ENCODE data around the gene ZDHHC5.
A peak's percentile ranks its signal among the peaks of the same experiment; 100 is the strongest.
"Not testable (repeated sequence)": the region's sequence is repeated elsewhere in the genome, so short reads cannot be mapped to it uniquely, and the experiment has no call there.

ZDHHC5 gene

DNA sequence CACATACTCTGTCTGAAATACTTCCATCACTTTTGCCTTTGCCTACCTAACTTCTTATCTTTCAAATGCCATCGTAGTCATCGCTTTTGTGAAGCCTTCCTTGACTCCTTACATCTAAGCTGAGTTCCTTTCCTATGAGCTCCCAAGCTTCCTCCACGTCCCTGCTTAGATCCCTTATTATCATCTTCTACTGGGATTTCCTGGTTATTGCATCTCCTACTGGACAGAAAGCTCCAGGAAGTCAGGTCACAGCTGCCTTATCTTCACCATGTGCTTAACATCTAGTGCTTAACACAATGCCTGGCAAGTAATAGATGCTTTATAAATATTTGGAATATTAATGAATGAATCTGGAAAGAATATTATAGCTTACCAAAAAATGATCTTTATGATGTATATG lies 24.1 kb upstream of the ZDHHC5 start:
- no peak for DNase-seq (ENCODE audit: low read depth in 1 of 2, low spot score in 1 of 2)

- DNase-seq (ENCODE audit: low read depth in 1 of 2, low spot score in 1 of 2): peak; percentile 68 to 75
These were observed 22.9 kb upstream of the ZDHHC5 start for GRCh38 chr11:57644748-57645688.

GRCh38 chr11:57645689-57646085 lies 22.2 kb upstream of the ZDHHC5 start:
- no peak for DNase-seq (ENCODE audit: low read depth in 1 of 2, low spot score in 1 of 2)

DNA sequence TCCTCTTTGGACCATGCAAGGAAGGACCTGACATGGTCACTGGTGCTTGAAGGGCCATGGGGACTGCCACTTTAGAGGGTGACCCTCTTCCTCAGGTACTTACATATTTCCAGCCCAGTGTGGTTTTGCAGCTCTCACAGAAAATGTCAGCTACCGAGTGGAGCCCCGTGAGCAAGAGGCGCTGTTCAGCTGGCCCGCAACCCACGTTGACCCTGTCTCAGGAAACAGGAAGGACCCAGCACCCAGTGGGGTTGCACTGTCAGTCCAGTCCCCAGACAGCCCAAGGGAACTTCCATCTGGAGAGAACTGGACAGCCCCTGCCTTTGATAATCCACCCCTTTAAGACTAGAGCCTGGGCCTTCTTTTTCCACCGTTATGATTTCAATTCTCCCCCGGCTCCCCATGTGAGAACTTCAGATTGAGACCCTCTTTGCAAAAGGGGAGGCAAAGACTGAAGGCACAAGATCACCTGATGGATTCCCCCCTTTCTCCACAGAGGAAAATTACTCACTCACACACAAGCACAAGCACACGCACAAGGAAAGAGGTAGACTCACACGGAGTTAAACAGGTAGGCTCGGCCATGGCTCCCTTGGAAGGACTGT lies 21.6 kb upstream of the ZDHHC5 start:
- DNase-seq (ENCODE audit: low read depth in 1 of 2, low spot score in 1 of 2): no peak

DNA sequence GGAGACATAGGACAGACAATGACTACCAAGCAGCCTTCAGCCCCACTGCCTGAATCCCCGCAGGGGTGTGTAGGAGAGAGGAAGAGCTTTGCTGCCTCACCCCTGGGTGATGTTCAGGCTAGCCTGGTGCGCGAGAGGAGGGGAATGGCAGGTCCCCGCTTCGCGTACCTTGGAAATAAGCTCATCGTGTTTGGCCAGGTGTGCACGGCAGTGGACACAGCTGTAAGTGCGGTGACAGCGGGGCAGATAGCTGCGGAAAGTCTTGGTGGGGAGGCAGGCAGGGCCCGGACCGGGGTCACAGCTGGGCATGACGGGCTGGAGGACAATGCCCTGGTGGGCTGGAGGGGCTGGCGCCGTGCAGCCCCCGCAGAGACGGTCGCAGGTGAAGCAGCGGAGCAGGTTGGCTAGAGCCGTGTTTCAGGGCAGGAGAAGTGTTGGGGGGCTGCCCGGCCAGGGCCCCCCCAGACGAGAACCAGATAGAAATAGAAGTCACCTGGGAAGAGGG lies 21.1 kb upstream of the ZDHHC5 start:
- DNase-seq (ENCODE audit: low read depth in 1 of 2, low spot score in 1 of 2): no peak

DNA sequence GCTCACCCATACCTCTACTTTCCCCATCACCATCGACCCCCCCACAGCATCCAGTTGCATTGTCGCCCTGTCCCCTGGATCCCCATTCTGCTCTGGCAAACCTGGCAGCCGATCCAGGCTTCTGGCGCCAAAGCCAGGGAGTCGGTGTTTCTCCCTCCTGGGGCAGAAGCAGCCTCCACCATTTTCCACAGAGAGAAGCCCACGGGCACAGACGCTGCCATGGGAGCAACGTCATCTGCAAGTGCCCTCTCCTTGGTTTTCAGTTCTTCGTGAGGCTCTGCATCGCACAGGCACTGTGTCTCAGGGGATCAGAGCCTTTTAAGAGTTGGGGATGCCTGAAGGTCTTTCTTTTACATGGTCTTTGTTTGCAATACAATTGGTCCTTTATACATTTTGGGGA lies 20.5 kb upstream of the ZDHHC5 start:
- no peak for DNase-seq (ENCODE audit: low read depth in 1 of 2, low spot score in 1 of 2)

- no peak for DNase-seq (ENCODE audit: low read depth in 1 of 2, low spot score in 1 of 2)
These were observed 19.7 kb upstream of the ZDHHC5 start for GRCh38 chr11:57647960-57648800.

- no peak for DNase-seq (ENCODE audit: low read depth in 1 of 2, low spot score in 1 of 2)
These were observed 18.8 kb upstream of the ZDHHC5 start for GRCh38 chr11:57648801-57649735.

GRCh38 chr11:57649826-57650738 lies 17.8 kb upstream of the ZDHHC5 start, which contains the start of gene YPEL4:
Gene YPEL4, minus strand, starts transcription at chr11:57649912. Its CDS starts 2,805 bp downstream, at chr11:57647107.
- peak in 1 of 2 donors; percentile 41 for DNase-seq (ENCODE audit: low read depth in 1 of 2, low spot score in 1 of 2)

GRCh38 chr11:57650739-57651090 lies 17.2 kb upstream of the ZDHHC5 start:
- no peak for DNase-seq (ENCODE audit: low read depth in 1 of 2, low spot score in 1 of 2)

GRCh38 chr11:57651408-57651807 lies 16.5 kb upstream of the ZDHHC5 start:
- no peak for DNase-seq (ENCODE audit: low read depth in 1 of 2, low spot score in 1 of 2)

DNA sequence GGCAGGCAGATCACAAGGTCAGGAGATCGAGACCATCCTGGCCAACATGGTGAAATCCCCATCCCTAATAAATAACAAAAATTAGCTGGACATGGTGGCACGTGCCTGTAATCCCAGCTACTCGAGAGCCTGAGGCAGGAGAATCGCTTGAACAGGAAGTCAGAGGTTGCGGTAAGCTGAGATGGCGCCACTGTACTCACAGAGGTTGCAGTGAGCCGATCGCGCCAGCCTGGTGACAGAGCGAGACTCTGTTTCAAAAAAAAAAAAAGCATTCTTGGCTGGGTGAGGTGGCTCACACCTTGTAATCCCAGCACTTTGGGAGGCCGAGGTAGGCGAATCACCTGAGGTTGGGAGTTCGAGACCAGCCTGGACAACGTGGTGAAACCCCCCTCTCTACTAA lies 15.7 kb upstream of the ZDHHC5 start:
- not testable (repeated sequence) for DNase-seq (ENCODE audit: low read depth in 1 of 2, low spot score in 1 of 2)

- no peak for DNase-seq (ENCODE audit: low read depth in 1 of 2, low spot score in 1 of 2)
These were observed 15.3 kb upstream of the ZDHHC5 start for GRCh38 chr11:57652662-57653061.

DNA sequence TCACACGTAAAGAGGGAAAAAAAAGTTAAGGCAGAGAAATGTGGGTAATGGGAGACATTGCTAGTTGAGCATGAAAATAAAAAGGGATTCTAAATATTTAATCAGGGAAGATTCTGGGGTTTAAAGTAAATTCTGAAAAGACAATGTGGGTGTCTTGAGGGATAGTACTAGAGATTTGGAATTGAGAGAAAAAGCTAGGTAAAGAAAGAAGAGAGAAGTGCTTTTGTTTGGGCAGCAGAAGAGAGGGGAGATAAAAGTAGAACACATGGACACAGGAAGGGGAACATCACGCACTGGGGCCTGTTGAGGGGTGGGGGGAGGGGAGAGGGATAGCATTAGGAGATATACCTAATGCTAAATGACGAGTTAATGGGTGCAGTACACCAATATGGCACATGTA lies 14.8 kb upstream of the ZDHHC5 start:
- DNase-seq (ENCODE audit: low read depth in 1 of 2, low spot score in 1 of 2): no peak

DNA sequence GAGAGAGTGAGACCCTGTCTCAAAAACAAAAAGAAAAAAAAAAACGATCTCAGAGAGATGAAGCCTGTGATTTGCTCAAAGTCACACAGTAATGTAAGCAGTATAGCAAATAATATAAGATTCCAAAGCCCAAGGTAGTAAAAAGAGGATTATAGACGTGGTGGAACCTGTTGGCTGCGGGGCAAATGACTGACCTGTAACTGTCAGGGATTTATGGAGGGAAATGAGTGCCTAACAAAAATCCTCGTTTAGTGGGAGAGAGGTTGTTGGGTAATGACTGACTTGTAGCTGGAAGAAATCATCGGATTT lies 11.1 kb upstream of the ZDHHC5 start:
- DNase-seq (ENCODE audit: low read depth in 1 of 2, low spot score in 1 of 2): no peak

DNA sequence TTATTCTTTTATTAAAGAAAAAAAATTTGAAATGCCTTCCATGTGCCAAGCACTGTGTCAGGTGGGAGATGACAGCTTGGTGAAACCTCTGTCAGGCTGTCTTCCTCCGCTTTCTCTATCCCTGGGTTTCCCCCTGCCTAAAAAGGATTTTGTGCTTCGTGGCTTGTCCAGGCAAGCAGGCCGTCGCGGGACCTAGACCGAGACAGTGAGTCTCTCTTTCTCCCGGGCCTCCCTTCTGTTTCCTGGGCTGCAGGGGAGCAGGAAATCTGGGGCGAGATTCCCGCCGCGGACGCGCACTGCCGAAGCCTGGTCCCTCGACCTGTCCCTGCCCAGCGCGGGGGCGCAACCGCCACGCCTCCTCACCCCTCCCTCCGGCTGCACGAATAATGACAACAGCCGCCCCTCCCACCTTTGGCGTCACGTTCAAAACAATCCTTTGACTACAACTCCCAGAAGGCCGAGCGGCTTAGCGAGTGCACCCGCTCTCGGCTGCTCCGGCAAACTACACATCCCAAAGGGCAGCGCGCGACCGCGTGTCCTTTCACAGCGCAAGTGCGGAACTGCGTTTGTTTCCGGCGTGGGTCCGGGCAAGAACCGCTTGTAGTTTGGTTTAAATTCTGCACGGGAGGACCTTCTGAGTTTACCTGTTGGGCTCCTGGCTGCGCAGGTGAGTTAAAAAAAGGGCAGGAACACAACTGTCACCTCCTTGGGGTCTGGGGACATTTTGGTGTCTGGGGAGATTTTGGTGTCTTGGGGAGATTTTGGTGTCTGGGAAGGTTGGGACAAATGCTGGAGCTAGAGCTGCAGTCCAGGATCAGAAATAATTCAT lies 10.5 kb upstream of the ZDHHC5 start, which contains the start of gene CLP1:
Gene CLP1 (plus strand): TSS at position 569 of the 829 bp plus-strand sequence. CDS start 1,715 bp downstream, outside the sequence.
- peak; percentile 95 to 96 for DNase-seq (ENCODE audit: low read depth in 1 of 2, low spot score in 1 of 2)

DNA sequence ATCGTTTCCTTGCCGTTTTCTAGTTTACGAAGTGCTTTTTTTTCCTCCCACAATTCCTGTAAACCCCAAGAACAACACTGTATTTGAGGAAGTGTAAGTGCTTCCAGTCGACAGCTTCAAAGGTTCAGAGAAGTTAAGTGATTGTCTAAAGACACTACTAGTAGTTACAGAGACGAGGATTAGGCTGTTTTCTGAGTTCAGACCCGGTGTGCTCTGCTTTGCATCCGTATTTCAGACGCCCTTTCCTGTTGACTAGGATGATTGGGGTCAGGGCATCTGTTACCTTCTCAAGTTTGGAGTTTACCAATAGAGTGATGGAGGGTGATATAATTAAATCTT lies 9.9 kb upstream of the ZDHHC5 start:
- no peak for DNase-seq (ENCODE audit: low read depth in 1 of 2, low spot score in 1 of 2)

DNA sequence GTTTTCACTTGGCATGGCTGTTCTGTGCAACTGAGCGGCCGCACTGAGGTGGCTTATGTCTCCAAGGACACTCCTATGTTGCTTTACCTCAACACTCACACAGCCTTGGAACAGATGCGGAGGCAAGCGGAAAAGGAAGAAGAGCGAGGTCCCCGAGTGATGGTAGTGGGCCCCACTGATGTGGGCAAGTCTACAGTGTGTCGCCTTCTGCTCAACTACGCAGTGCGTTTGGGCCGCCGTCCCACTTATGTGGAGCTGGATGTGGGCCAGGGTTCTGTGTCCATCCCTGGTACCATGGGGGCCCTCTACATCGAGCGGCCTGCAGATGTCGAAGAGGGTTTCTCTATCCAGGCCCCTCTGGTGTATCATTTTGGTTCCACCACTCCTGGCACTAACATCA lies 8.2 kb upstream of the ZDHHC5 start:
- no peak for DNase-seq (ENCODE audit: low read depth in 1 of 2, low spot score in 1 of 2)

- no peak for DNase-seq (ENCODE audit: low read depth in 1 of 2, low spot score in 1 of 2)
These were observed 5.0 kb upstream of the ZDHHC5 start for GRCh38 chr11:57662893-57663292.

Measured in stimulated activated CD4-positive, alpha-beta T cell treated with anti-CD3 and anti-CD28 coated beads, Interleukin-15, amount 100 ng/mL, for 1 hour (primary cell).